Erythroblast (primary cell): ENCODE data around the gene ADAM22.

Source experiments
- GATA1 ChIP-seq: IDR thresholded peaks from 2 replicates; pipeline ENCODE4 v1.6.1; 2011; ENCODE audit warnings: low read depth, mild to moderate bottlenecking, control low read depth, low read length, moderate library complexity
- POLR2A ChIP-seq: IDR thresholded peaks from 2 replicates; pipeline ENCODE4 v1.6.1; 2011; ENCODE audit warnings: mild to moderate bottlenecking, low read length

- no peak for TF ChIP-seq POLR2A
- no peak for TF ChIP-seq GATA1
Observed at GRCh38 chr7:88201305-88201704, 267.3 kb downstream of the ADAM22 start.
